HG03060 (cell line): Measurements from ENCODE around the gene TOX2.
A peak's percentile ranks its signal among the peaks of the same experiment; 100 is the strongest.

Experiments used
- ATAC-seq: cut with Tn5 transposase; IDR thresholded peaks from one replicate; pipeline ENCODE4 v1.9.1; 2021; ENCODE audit warnings: low read depth, moderate number of reproducible peaks; ENCODE audit not compliant: unreplicated experiment

The TOX2 gene

GRCh38 chr20:43955750-43956191, 41.1 kb downstream of the TOX2 start:
- no peak for ATAC-seq

- no peak for ATAC-seq
These were observed 42.7 kb downstream of the TOX2 start for GRCh38 chr20:43957392-43957791.

GRCh38 chr20:43958626-43959025, 44.0 kb downstream of the TOX2 start:
- ATAC-seq, result no peak

GRCh38 chr20:43959079-43959919, 44.6 kb downstream of the TOX2 start:
- ATAC-seq, result no peak

GRCh38 chr20:43959920-43960227, 45.2 kb downstream of the TOX2 start:
- no peak for ATAC-seq

- no peak for ATAC-seq
These were observed 45.6 kb downstream of the TOX2 start for GRCh38 chr20:43960231-43960630.

- ATAC-seq, result no peak
These were observed 46.5 kb downstream of the TOX2 start for GRCh38 chr20:43961116-43961515.

GRCh38 chr20:43961541-43962471, 47.2 kb downstream of the TOX2 start:
- no peak for ATAC-seq

GRCh38 chr20:43962530-43962929, 47.9 kb downstream of the TOX2 start:
- no peak for ATAC-seq

GRCh38 chr20:43963233-43963632, 48.6 kb downstream of the TOX2 start:
- ATAC-seq, result no peak

- ATAC-seq, result peak; percentile 69
These were observed 49.5 kb downstream of the TOX2 start for GRCh38 chr20:43963872-43964791.

- ATAC-seq, result no peak
These were observed 53.8 kb downstream of the TOX2 start for GRCh38 chr20:43968341-43969000.

- no peak for ATAC-seq
These were observed 54.4 kb downstream of the TOX2 start for GRCh38 chr20:43969028-43969447.

- ATAC-seq, result no peak
These were observed 55.0 kb downstream of the TOX2 start for GRCh38 chr20:43969501-43970182.

GRCh38 chr20:43971267-43971666, 56.6 kb downstream of the TOX2 start:
- no peak for ATAC-seq

GRCh38 chr20:43972051-43972450, 57.4 kb downstream of the TOX2 start:
- ATAC-seq, result no peak

GRCh38 chr20:43972692-43973091, 58.0 kb downstream of the TOX2 start:
- ATAC-seq, result no peak

- no peak for ATAC-seq
These were observed 58.6 kb downstream of the TOX2 start for GRCh38 chr20:43973231-43973630.

- ATAC-seq, result no peak
These were observed 59.2 kb downstream of the TOX2 start for GRCh38 chr20:43973671-43974450.
